CD4-positive, alpha-beta T cell treated with Interleukin-17A for 1 hour (primary cell): ENCODE results near the gene NDUFB6.
"Not testable (repeated sequence)": the region's sequence is repeated elsewhere in the genome, so short reads cannot be mapped to it uniquely, and the experiment has no call there.

Source experiments
- DNase-seq: peaks from one replicate; pipeline ENCODE4 v3.0.0-alpha.2; 2020

NDUFB6 gene

GRCh38 chr9:32572900-32573523 is at the start of gene NDUFB6:
Gene NDUFB6, minus strand, starts transcription at chr9:32573159. Its CDS starts 99 bp downstream, at chr9:32573060.
- peak; percentile 96 for DNase-seq

- DNase-seq = no peak
Observed at GRCh38 chr9:32618261-32618660, 45.3 kb upstream of the NDUFB6 start.

GRCh38 chr9:32606811-32607210 is 33.9 kb upstream of the NDUFB6 start:
- DNase-seq = no peak

- DNase-seq = no peak
Observed at GRCh38 chr9:32603914-32604852, 31.2 kb upstream of the NDUFB6 start.

GRCh38 chr9:32599021-32599420 is 26.1 kb upstream of the NDUFB6 start:
- not testable (repeated sequence) for DNase-seq

GRCh38 chr9:32596936-32597335 is 24.0 kb upstream of the NDUFB6 start:
- no peak for DNase-seq

GRCh38 chr9:32596096-32596865 is 23.3 kb upstream of the NDUFB6 start:
- no peak for DNase-seq

- DNase-seq = no peak
Observed at GRCh38 chr9:32590898-32591297, 17.9 kb upstream of the NDUFB6 start.

GRCh38 chr9:32590476-32590875 is 17.5 kb upstream of the NDUFB6 start:
- DNase-seq = no peak

GRCh38 chr9:32589083-32589723 is 16.2 kb upstream of the NDUFB6 start:
- DNase-seq = peak; percentile 31

- DNase-seq = no peak
Observed at GRCh38 chr9:32587901-32588300, 14.9 kb upstream of the NDUFB6 start.

GRCh38 chr9:32584784-32585183 is 11.8 kb upstream of the NDUFB6 start:
- no peak for DNase-seq

- peak; percentile 57 for DNase-seq
Observed at GRCh38 chr9:32581512-32582143, 8.7 kb upstream of the NDUFB6 start.

GRCh38 chr9:32580631-32581300 is 7.8 kb upstream of the NDUFB6 start:
- no peak for DNase-seq

GRCh38 chr9:32579706-32580331 is 6.9 kb upstream of the NDUFB6 start:
- DNase-seq = peak; percentile 84

GRCh38 chr9:32578976-32579375 is 6.0 kb upstream of the NDUFB6 start:
- DNase-seq = no peak

GRCh38 chr9:32577316-32577715 is 4.4 kb upstream of the NDUFB6 start:
- DNase-seq = no peak

- DNase-seq = no peak
Observed at GRCh38 chr9:32574858-32575257, 1.9 kb upstream of the NDUFB6 start.

- DNase-seq = no peak
Observed at GRCh38 chr9:32573821-32574220, 862 bp upstream of the NDUFB6 start.

- peak; percentile 88 for DNase-seq
Observed at GRCh38 chr9:32571969-32572899, 725 bp downstream of the NDUFB6 start.
